Astrocyte (in vitro differentiated cells and primary cell): ENCODE results near the gene CELF4.

Experiments
- CTCF ChIP-seq: IDR thresholded peaks from 2 replicates; pipeline ENCODE4 v1.5.1; 2011; ENCODE audit warnings: low read depth, mild to moderate bottlenecking, inconsistent platforms, low read length, moderate library complexity; ENCODE audit not compliant: insufficient read depth
- EZH2 ChIP-seq: IDR thresholded peaks from 2 replicates; pipeline ENCODE4 v1.6.1; 2012; ENCODE audit warnings: mild to moderate bottlenecking, low read length, inconsistent platforms; ENCODE audit not compliant: insufficient read depth

GRCh38 chr18:37381554-37381953, 184.0 kb downstream of the CELF4 start:
- no peak for TF ChIP-seq CTCF
- TF ChIP-seq EZH2: no peak
